A549 treated with GW870086 at 1 μM for 4 hours (cell line): Measurements from ENCODE around the gene TAOK3. TPM values are rescaled to one million over a fixed set of nuclear protein-coding genes. Genes with fewer than 3 reads are reported as not detected.

Source experiments
- total RNA-seq: library from RNA; stranded (reverse); fragments of 200-300 nt; extraction: Qiagen RNA extraction; gene quantifications from 5 replicates; pipeline ENCODE4 v1.2.3, GENCODE V29; 2022; ENCODE audit warnings: low read depth

The TAOK3 gene
- 7.3 to 12.1 TPM (median 9.5 TPM) in 5 replicates for total RNA-seq

DNA sequence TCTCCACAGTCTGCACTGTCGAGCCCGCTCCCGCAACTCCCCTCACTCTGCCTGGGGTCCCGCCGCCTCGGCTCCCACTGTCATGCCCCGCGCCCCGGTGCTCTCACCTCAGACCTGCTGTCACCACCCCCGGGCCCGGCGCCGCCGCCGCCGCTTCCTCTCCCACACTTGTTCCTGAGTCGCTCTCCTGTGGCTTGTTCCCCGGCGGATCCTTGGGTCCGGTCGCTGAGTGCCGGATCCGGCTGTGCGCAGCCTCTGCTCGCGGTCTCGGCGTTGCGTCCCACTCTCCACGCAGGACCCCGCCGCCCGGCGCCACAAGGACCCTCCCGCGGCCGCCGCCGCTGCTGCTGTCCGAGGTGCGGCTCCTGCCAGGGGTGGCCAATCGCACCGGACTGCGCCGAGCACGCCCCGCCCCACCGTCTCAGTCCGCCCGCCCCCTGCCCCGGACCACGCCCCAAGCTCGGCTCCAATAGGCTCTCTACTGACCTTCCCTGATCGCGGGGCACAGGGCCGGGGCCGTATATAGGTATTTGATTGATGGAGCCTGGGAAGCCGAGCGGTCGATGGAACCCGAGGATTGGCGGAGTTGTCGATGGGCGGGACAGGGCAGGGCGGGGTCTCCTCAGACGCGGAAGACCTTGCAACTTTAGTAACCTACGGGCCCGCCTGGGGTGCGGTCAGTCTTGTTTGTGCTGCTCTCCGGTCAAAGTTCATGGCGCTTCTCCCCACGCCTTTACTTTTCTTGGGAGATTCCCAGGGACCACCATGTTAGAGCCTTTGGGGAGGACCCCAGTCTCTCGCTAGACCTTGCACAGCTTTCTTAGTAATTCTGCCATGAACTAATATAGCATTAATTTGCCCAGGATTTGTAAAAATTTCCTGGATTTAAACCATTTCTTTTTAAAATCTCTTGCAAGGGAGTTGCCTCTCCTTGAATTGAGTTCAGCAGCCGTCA lies at the start of gene TAOK3:
Gene TAOK3, minus strand, starts transcription at position 367 of the 955 bp plus-strand sequence. CDS start 117,340 bp downstream, outside the sequence.

GRCh38 chr12:118376089-118377020 lies 3.6 kb upstream of the TAOK3 start, which contains the start of gene SUDS3:
Gene SUDS3 (plus strand): TSS chr12:118376555. CDS start chr12:118376692, 137 bp downstream.

DNA sequence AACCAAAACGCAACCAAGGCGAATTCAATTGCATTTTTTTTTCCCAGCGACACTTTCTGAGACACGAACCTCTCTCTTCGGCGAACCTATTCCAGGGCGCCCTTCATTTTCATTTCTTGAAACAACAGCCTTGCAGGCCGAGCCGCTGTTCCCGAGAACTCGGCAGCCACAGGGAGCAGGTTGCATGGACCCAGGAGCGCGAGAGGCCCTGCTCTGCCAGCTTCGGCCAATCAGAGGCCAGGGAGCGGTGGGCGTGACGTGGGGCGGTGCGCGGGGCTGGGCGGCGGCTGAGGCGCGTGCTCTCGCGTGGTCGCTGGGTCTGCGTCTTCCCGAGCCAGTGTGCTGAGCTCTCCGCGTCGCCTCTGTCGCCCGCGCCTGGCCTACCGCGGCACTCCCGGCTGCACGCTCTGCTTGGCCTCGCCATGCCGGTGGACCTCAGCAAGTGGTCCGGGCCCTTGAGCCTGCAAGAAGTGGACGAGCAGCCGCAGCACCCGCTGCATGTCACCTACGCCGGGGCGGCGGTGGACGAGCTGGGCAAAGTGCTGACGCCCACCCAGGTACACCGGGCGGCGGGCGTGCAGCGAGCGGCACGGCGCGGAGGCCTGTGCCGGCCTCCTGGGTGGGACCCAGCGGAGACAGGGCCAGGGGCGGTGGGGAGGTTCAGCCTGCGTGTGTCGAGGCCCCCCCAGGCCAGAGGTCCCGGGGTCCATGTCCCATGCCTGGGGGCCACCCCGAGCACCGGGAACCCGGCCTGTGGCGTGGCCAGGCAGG lies 236.7 kb downstream of the TAOK3 start, which contains the start of gene PEBP1:
Gene PEBP1, plus strand, starts transcription at position 337 of the 771 bp plus-strand sequence. Its CDS starts 86 bp downstream, at position 423.

GRCh38 chr12:118103601-118104382 lies 268.9 kb downstream of the TAOK3 start, which contains the start of gene VSIG10:
Gene VSIG10 (minus strand): TSS chr12:118104011. CDS start chr12:118103671, 340 bp downstream.

Other genes with a start within 250 kb of the TAOK3 start
- 221 to 286 TPM (median 273 TPM) in 5 replicates for gene PEBP1, start 236.8 kb downstream of the TAOK3 start, total RNA-seq
- 12.8 to 16.6 TPM (median 15.0 TPM) in 5 replicates for gene SUDS3, start 3.6 kb upstream of the TAOK3 start, total RNA-seq